A549 (cell line): ENCODE data around the gene MYADM. TPM values are rescaled to one million over a fixed set of nuclear protein-coding genes. Genes with fewer than 3 reads are reported as not detected.

Experiments used
- ATAC-seq, 2 experiments: fragments of 200-7000 bp in 1 of 2; fragments of >200 bp in 1 of 2; cut with Nextera tagmentation in 1 of 2; cut with Tn5 transposase in 1 of 2; 3 replicates each; pipeline versions ENCODE4 v1.8.0 to v1.9.1; 2018 to 2020; ENCODE audit warnings: mild to moderate bottlenecking in 1 of 2, moderate library complexity in 1 of 2
- CTCF ChIA-PET: fragments of 300-600 bp; sonication (Branson Sonifier 250); formaldehyde crosslinking; extraction: SDS; loops from one replicate; lab custom pipeline; 2021; ENCODE audit warnings: antibody characterized with exemption, inconsistent platforms; lab: Yijun Ruan, JAX
- POLR2A ChIA-PET: fragments of 350-600 bp; formaldehyde crosslinking; extraction: SDS; loops from one replicate; lab custom pipeline; 2021; ENCODE audit warnings: antibody characterized with exemption, inconsistent platforms; lab: Yijun Ruan, JAX
- DNase-seq, 2 experiments: peaks; one replicate each; pipeline versions ENCODE4 v3.0.0 to v3.0.0-alpha.2; 2011 to 2016; ENCODE audit warnings: low read depth in 1 of 2, low spot score in 1 of 2
- FAIRE-seq: peaks from 2 replicates; lab custom pipeline; 2011; peaks lifted over from hg19 to GRCh38; lab: Jason Lieb, UNC
- H3K27ac ChIP-seq, 2 experiments: fragments of >200 bp; sonication (Bioruptor Twin); formaldehyde crosslinking; 3 replicates each; pipeline ENCODE4 v1.5.1; 2016 to 2017
- H3K4me1 ChIP-seq: fragments of >200 bp; sonication (Bioruptor Twin); formaldehyde crosslinking; 3 replicates; pipeline ENCODE4 v1.6.1; 2016
- H3K4me2 ChIP-seq: fragments of >200 bp; sonication (Bioruptor Twin); formaldehyde crosslinking; 3 replicates; pipeline ENCODE4 v1.6.1; 2016
- H3K4me3 ChIP-seq: fragments of >200 bp; sonication (Bioruptor Twin); formaldehyde crosslinking; 3 replicates; pipeline ENCODE4 v1.5.1; 2016
- H3K9me3 ChIP-seq: fragments of >200 bp; sonication (Bioruptor Twin); formaldehyde crosslinking; 3 replicates; pipeline ENCODE4 v1.6.1; 2016
- ATOH8 ChIP-seq: fragments of 250-450 bp; sonication (Bioruptor Pico); IDR thresholded peaks from 2 replicates; pipeline ENCODE4 v1.5.0; 2020; ENCODE audit warnings: low read depth, mild to moderate bottlenecking, moderate library complexity
- CBX2 ChIP-seq: fragments of 200-600 bp; sonication (generic); IDR thresholded peaks from 2 replicates; pipeline ENCODE4 v1.6.1; 2016; ENCODE audit warnings: low read depth, mild to moderate bottlenecking, borderline replicate concordance
- EHF ChIP-seq: fragments of 250-450 bp; sonication (Bioruptor Pico); IDR thresholded peaks from 2 replicates; pipeline ENCODE4 v1.5.0; 2020; ENCODE audit warnings: mild to moderate bottlenecking
- EHMT2 ChIP-seq: fragments of 200-600 bp; sonication (generic); IDR thresholded peaks from 2 replicates; pipeline ENCODE4 v1.6.1; 2016; ENCODE audit warnings: antibody characterized with exemption, low read depth, mild to moderate bottlenecking, moderate library complexity
- ELK1 ChIP-seq: fragments of 150-350 bp; IDR thresholded peaks from 2 replicates; pipeline ENCODE4 v1.6.1; 2014; ENCODE audit warnings: low read depth, mild to moderate bottlenecking, low read length
- ESRRA ChIP-seq: fragments of 150-350 bp; IDR thresholded peaks from 2 replicates; pipeline ENCODE4 v1.6.1; 2014; ENCODE audit warnings: mild to moderate bottlenecking, low read length, borderline replicate concordance
- GATA3 ChIP-seq: IDR thresholded peaks from 2 replicates; pipeline ENCODE4 v1.6.1; 2012; ENCODE audit warnings: borderline replicate concordance
- HOXB5 ChIP-seq: fragments of 250-450 bp; sonication (Bioruptor Pico); IDR thresholded peaks from 2 replicates; pipeline ENCODE4 v1.5.0; 2020; ENCODE audit warnings: mild to moderate bottlenecking, moderate library complexity
- MAZ ChIP-seq: fragments of 150-350 bp; IDR thresholded peaks from 2 replicates; pipeline ENCODE4 v1.6.1; 2014; ENCODE audit warnings: antibody characterized with exemption, low read depth, low read length, borderline replicate concordance
- PHF8 ChIP-seq: fragments of 200-600 bp; sonication (generic); IDR thresholded peaks from 2 replicates; pipeline ENCODE4 v1.6.1; 2016; ENCODE audit warnings: low read depth, mild to moderate bottlenecking, antibody characterized with exemption, moderate library complexity, borderline replicate concordance
- POLR2A ChIP-seq: IDR thresholded peaks from 2 replicates; pipeline ENCODE4 v1.6.1; 2012; ENCODE audit warnings: mild to moderate bottlenecking, low read length
- RAD21 ChIP-seq, 2 experiments: fragments of >200 bp in 1 of 2; sonication (Bioruptor Twin) in 1 of 2; formaldehyde crosslinking in 1 of 2; IDR thresholded peaks in 1 of 2; conservative IDR thresholded peaks in 1 of 2; 2 replicates in 1 of 2; 3 replicates in 1 of 2; pipeline ENCODE4 v1.6.1; 2012 to 2018; ENCODE audit warnings: inconsistent platforms in 1 of 2
- REST ChIP-seq: fragments of 200-600 bp; sonication (generic); IDR thresholded peaks from 2 replicates; pipeline ENCODE4 v1.6.1; 2016; ENCODE audit warnings: antibody characterized with exemption, mild to moderate bottlenecking, moderate library complexity
- ZC3H11A ChIP-seq: fragments of 450-650 bp; IDR thresholded peaks from 2 replicates; pipeline ENCODE4 v1.6.1; 2014; ENCODE audit warnings: antibody characterized with exemption, mild to moderate bottlenecking
- ZFP36 ChIP-seq: fragments of 450-650 bp; IDR thresholded peaks from 2 replicates; pipeline ENCODE4 v1.6.1; 2014; ENCODE audit warnings: borderline replicate concordance; ENCODE audit not compliant: partially characterized antibody
- ZSCAN20 ChIP-seq: fragments of 250-450 bp; sonication (Bioruptor Pico); IDR thresholded peaks from 2 replicates; pipeline ENCODE4 v1.8.0; 2022; ENCODE audit warnings: mild to moderate bottlenecking, moderate library complexity
- WGBS: methylation state at CpG from one replicate; pipeline ENCODE4 v1.1.6; 2017; ENCODE audit errors: missing lambda C conversion rate; 5-methylcytosine and 5-hydroxymethylcytosine counted together
- polyA plus RNA-seq, 4 experiments: library from polyadenylated mRNA; depleted of rRNA in 3 of 4; stranded (reverse); fragments of >200 nt; fragmentation: RNase III in 1 of 4; extraction: RNeasy Plus Mini Kit Qiagen cat#74134 plus additional on column Dnase treatment in 1 of 4; gene quantifications; 2 replicates in 3 of 4; 3 replicates in 1 of 4; pipeline ENCODE4 v1.2.3, GENCODE V29; 2011 to 2017
- TF ChIP-seq, protein P1 (sequence below): IDR thresholded peaks from 2 replicates; pipeline ENCODE4 v1.6.1; 2012; ENCODE audit warnings: low read depth, borderline replicate concordance
- TF ChIP-seq, protein P2 (sequence below): fragments of >200 bp; sonication (Bioruptor Twin); formaldehyde crosslinking; IDR thresholded peaks from 3 replicates; pipeline ENCODE4 v1.5.1; 2016
- TF ChIP-seq, protein P3 (sequence below): fragments of >200 bp; sonication (Bioruptor Twin); formaldehyde crosslinking; IDR thresholded peaks from 3 replicates; pipeline ENCODE4 v1.6.1; 2016
- TF ChIP-seq, protein P4 (sequence below): fragments of 450-650 bp; IDR thresholded peaks from 2 replicates; pipeline ENCODE4 v1.6.1; 2014; ENCODE audit warnings: antibody characterized with exemption

Gene MYADM
- polyA plus RNA-seq, 2 of the 4 experiments (the other 2 are of a cell fraction) = 37.7 to 90.7 TPM

DNA sequence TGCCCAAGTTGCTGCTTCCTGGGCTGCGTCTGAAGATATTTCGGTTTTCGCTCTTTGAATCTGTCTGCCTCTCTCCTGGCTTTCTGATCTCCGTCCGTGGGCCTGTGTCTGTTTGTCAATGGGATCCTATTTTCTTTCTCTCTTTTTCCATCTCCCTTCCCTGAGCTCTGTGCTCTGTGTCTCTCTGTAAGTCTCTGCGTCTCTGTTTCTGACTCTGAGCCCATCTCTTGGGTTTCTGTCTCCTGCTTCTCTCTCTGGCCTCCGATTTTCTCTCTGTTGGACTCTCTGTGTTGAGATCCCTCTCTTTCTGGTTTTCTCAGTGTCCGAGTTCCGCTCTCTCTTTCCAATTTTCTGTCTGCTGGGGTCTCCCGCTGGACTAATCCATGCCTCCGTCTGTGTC, 16.1 kb downstream of the MYADM start:
- Histone ChIP-seq H3K9me3 (no peaks in the 10 kb centered on the region), H3K4me1 (peaks cover 23% of the 10 kb centered on the region), H3K4me3 (no peak overlapping the region), H3K27ac (no peak overlapping the region), H3K4me2 (no peak overlapping the region)
- no peak for ATAC-seq
- ChIA-PET CTCF (interaction anchor here (0.8 to 11.6 kb wide), 12 partner anchors 16 to 507 kb away, joined by 3 to 88 read pairs (median 8); partner anchors contain the start of gene MYADM), POLR2A (no interaction called here)
- DNase-seq = no peak
- 81% methylated on average over 11 of the region's 11 CpGs for whole genome bisulfite sequencing
- FAIRE-seq = no peak
- TF ChIP-seq, protein P1, sequence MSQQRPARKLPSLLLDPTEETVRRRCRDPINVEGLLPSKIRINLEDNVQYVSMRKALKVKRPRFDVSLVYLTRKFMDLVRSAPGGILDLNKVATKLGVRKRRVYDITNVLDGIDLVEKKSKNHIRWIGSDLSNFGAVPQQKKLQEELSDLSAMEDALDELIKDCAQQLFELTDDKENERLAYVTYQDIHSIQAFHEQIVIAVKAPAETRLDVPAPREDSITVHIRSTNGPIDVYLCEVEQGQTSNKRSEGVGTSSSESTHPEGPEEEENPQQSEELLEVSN = no peak
- TF ChIP-seq ZSCAN20 (no peak), EHMT2 (no peak), POLR2A (no peak), RAD21 (conservative IDR thresholded peaks at IDR 0.05 in 1 of 2, IDR thresholded peaks at IDR 0.05 in 1 of 2) (no peak), EHF (no peak), HOXB5 (no peak), GATA3 (no peak), ELK1 (no peak), MAZ (no peak), ZFP36 (no peak), PHF8 (no peak), ZC3H11A (no peak), ESRRA (no peak), ATOH8 (CRISPR knock-in tag) (no peak), CBX2 (no peak), REST (no peak)
- TF ChIP-seq, protein P2, sequence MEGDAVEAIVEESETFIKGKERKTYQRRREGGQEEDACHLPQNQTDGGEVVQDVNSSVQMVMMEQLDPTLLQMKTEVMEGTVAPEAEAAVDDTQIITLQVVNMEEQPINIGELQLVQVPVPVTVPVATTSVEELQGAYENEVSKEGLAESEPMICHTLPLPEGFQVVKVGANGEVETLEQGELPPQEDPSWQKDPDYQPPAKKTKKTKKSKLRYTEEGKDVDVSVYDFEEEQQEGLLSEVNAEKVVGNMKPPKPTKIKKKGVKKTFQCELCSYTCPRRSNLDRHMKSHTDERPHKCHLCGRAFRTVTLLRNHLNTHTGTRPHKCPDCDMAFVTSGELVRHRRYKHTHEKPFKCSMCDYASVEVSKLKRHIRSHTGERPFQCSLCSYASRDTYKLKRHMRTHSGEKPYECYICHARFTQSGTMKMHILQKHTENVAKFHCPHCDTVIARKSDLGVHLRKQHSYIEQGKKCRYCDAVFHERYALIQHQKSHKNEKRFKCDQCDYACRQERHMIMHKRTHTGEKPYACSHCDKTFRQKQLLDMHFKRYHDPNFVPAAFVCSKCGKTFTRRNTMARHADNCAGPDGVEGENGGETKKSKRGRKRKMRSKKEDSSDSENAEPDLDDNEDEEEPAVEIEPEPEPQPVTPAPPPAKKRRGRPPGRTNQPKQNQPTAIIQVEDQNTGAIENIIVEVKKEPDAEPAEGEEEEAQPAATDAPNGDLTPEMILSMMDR = no peak
- TF ChIP-seq, protein P3, sequence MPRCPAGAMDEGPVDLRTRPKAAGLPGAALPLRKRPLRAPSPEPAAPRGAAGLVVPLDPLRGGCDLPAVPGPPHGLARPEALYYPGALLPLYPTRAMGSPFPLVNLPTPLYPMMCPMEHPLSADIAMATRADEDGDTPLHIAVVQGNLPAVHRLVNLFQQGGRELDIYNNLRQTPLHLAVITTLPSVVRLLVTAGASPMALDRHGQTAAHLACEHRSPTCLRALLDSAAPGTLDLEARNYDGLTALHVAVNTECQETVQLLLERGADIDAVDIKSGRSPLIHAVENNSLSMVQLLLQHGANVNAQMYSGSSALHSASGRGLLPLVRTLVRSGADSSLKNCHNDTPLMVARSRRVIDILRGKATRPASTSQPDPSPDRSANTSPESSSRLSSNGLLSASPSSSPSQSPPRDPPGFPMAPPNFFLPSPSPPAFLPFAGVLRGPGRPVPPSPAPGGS = no peak
- TF ChIP-seq, protein P4, sequence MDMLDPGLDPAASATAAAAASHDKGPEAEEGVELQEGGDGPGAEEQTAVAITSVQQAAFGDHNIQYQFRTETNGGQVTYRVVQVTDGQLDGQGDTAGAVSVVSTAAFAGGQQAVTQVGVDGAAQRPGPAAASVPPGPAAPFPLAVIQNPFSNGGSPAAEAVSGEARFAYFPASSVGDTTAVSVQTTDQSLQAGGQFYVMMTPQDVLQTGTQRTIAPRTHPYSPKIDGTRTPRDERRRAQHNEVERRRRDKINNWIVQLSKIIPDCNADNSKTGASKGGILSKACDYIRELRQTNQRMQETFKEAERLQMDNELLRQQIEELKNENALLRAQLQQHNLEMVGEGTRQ = no peak
